Natural killer cell (primary cell): Measurements from ENCODE around the gene MTRFR. TPM values are rescaled to one million over a fixed set of nuclear protein-coding genes. Genes with fewer than 3 reads are reported as not detected.

Source experiments
- ATAC-seq, 3 donors: fragments of 150-1000 bp in 2 of 3; fragments of 200-7000 bp in 1 of 3; cut with Tn5 transposase; 1 replicate in 1 of 3; 2 replicates in 2 of 3; pipeline ENCODE4 v1.10.0; 2021; ENCODE audit warnings: mild to moderate bottlenecking in 2 of 3, moderate library complexity in 2 of 3
- DNase-seq, 2 donors: peaks; one replicate each; pipeline versions ENCODE4 v3.0.0 to v3.0.0-alpha.2; 2013 to 2021; ENCODE audit warnings: mixed read lengths in 1 of 2
- H3K27ac ChIP-seq: one replicate; pipeline ENCODE4 v1.5.1; 2013; ENCODE audit warnings: mild to moderate bottlenecking, low read length
- H3K27me3 ChIP-seq: one replicate; pipeline ENCODE4 v1.6.1; 2013; ENCODE audit warnings: low read length; ENCODE audit not compliant: control insufficient read depth, insufficient read depth
- H3K36me3 ChIP-seq: one replicate; pipeline ENCODE4 v1.6.1; 2013; ENCODE audit warnings: low read length; ENCODE audit not compliant: control insufficient read depth, insufficient read depth
- H3K4me1 ChIP-seq: one replicate; pipeline ENCODE4 v1.6.1; 2013; ENCODE audit warnings: low read length; ENCODE audit not compliant: control insufficient read depth, insufficient read depth
- H3K4me3 ChIP-seq: one replicate; pipeline ENCODE4 v1.5.1; 2013; ENCODE audit warnings: low read length
- H3K9me3 ChIP-seq: one replicate; pipeline ENCODE4 v1.6.1; 2013; ENCODE audit warnings: low read length; ENCODE audit not compliant: control insufficient read depth, insufficient read depth
- H3K27ac Mint-ChIP-seq, 2 donors: one replicate each; pipeline ENCODE4 v1.8.0; 2022; ENCODE audit warnings: mild to moderate bottlenecking in 2 of 2, mixed read lengths in 2 of 2, moderate library complexity in 1 of 2
- H3K27me3 Mint-ChIP-seq, 2 donors: one replicate each; pipeline ENCODE4 v1.8.0; 2022; ENCODE audit warnings: low read depth in 2 of 2, mixed read lengths in 2 of 2
- H3K36me3 Mint-ChIP-seq: one replicate; pipeline ENCODE4 v1.8.0; 2022; ENCODE audit warnings: mixed read lengths
- H3K4me1 Mint-ChIP-seq, 2 donors: one replicate each; pipeline ENCODE4 v1.8.0; 2022; ENCODE audit warnings: mixed read lengths in 2 of 2
- H3K4me3 Mint-ChIP-seq: one replicate; pipeline ENCODE4 v1.8.0; 2022; ENCODE audit warnings: mild to moderate bottlenecking, moderate library complexity, mixed read lengths
- H3K9me3 Mint-ChIP-seq, 2 donors: one replicate each; pipeline ENCODE4 v1.8.0; 2022; ENCODE audit warnings: mixed read lengths in 2 of 2
- CTCF ChIP-seq: fragments of 200-600 bp; IDR thresholded peaks from one replicate; pipeline ENCODE4 v1.8.0; 2022; ENCODE audit warnings: antibody characterized with exemption
- WGBS: methylation state at CpG from one replicate; pipeline ENCODE4 v1.1.7; 2013; ENCODE audit warnings: missing lambda C conversion rate; ENCODE audit not compliant: insufficient coverage; 5-methylcytosine and 5-hydroxymethylcytosine counted together
- intact Hi-C: fragments of 100-400 bp; cut with micrococcal nuclease; formaldehyde crosslinking; loops from one replicate; pipeline ENCODE4 v1.14.2; 2022
- total RNA-seq, 4 donors: library from RNA; stranded (reverse); fragments of 120-200 nt in 1 of 4; gene quantifications; one replicate each; pipeline versions ENCODE4 v1.2.3 to v1.2.4, GENCODE V29; 2013 to 2022

Gene MTRFR
- total RNA-seq, 3 donors from 2014 or later (not counting 1 experiment from before 2014, with no cell fraction given), result 16.2 to 18.5 (median 17.0) TPM

- Histone ChIP-seq H3K27me3 (no peaks in the 10 kb centered on the region), H3K9me3 (no peaks in the 10 kb centered on the region), H3K27ac (no peak overlapping the region), H3K4me1 (no peaks in the 10 kb centered on the region), H3K36me3 (no peaks in the 10 kb centered on the region), H3K4me3 (no peak overlapping the region)
- 89% methylated on average over 8 of the region's 8 CpGs for WGBS
- H3K27ac Mint-ChIP-seq, result no peak overlapping the region
- TF ChIP-seq CTCF, result no peak
- intact Hi-C loops, result no loop called here
- ATAC-seq, result no peak
- H3K27me3 Mint-ChIP-seq, result no peaks in the 10 kb centered on the region
- no peaks in the 10 kb centered on the region for H3K9me3 Mint-ChIP-seq
- H3K4me1 Mint-ChIP-seq, result no peaks in the 10 kb centered on the region
- no peak for DNase-seq
- H3K36me3 Mint-ChIP-seq, result no peaks in the 10 kb centered on the region
- no peak overlapping the region for H3K4me3 Mint-ChIP-seq
Measured at GRCh38 chr12:123283461-123283860, 50.2 kb downstream of the MTRFR start.

GRCh38 chr12:123284669-123285068 lies 51.4 kb downstream of the MTRFR start:
- no peaks in the 10 kb centered on the region for H3K27me3 Mint-ChIP-seq
- H3K9me3 ChIP-seq, result no peaks in the 10 kb centered on the region
- H3K27ac ChIP-seq, result no peak overlapping the region
- no peaks in the 10 kb centered on the region for H3K9me3 Mint-ChIP-seq
- intact Hi-C loops, result no loop called here
- no peak for DNase-seq
- no peak overlapping the region for H3K4me3 ChIP-seq
- H3K4me3 Mint-ChIP-seq, result no peak overlapping the region
- no peak for TF ChIP-seq CTCF
- H3K36me3 ChIP-seq, result no peaks in the 10 kb centered on the region
- 96% methylated on average over 4 of the region's 4 CpGs for WGBS
- no peaks in the 10 kb centered on the region for H3K27me3 ChIP-seq
- no peaks in the 10 kb centered on the region for H3K4me1 Mint-ChIP-seq
- no peak overlapping the region for H3K27ac Mint-ChIP-seq
- no peaks in the 10 kb centered on the region for H3K36me3 Mint-ChIP-seq
- no peak for ATAC-seq
- H3K4me1 ChIP-seq, result no peaks in the 10 kb centered on the region

GRCh38 chr12:123286652-123287373 lies 53.6 kb downstream of the MTRFR start:
- H3K4me3 ChIP-seq, result no peak overlapping the region
- DNase-seq (no peak), ATAC-seq (no peak)
- H3K27me3 ChIP-seq, result no peaks in the 10 kb centered on the region
- Mint-ChIP-seq H3K9me3 (no peaks in the 10 kb centered on the region), H3K27me3 (no peaks in the 10 kb centered on the region), H3K4me3 (no peak overlapping the region), H3K27ac (no peak overlapping the region), H3K36me3 (no peaks in the 10 kb centered on the region), H3K4me1 (no peaks in the 10 kb centered on the region)
- H3K4me1 ChIP-seq, result no peaks in the 10 kb centered on the region
- H3K36me3 ChIP-seq, result peaks cover 4% of the 10 kb centered on the region
- WGBS, result 91% methylated on average over 9 of the region's 9 CpGs
- intact Hi-C loops, result no loop called here
- H3K27ac ChIP-seq, result no peak overlapping the region
- TF ChIP-seq CTCF, result no peak
- no peaks in the 10 kb centered on the region for H3K9me3 ChIP-seq
